ENCODE measurements around the gene TRIL. TPM values are rescaled to one million over a fixed set of nuclear protein-coding genes. Genes with fewer than 3 reads are reported as not detected.

The TRIL gene
- total and polyA plus RNA-seq, 2 of the 4 experiments (the other 2 are of a cell fraction): under 0.01 to 0.09 TPM

- Histone ChIP-seq H3K27ac (ENCODE audit: insufficient read depth, low read length) (no peak overlapping the region), H4K8ac (ENCODE audit: low read depth in 2 of 2, low read length in 2 of 2) (no peak overlapping the region), H3K9me3 (ENCODE audit: control insufficient read depth, insufficient read depth, low read length) (peaks cover 7% of the 10 kb centered on the region; the same call in 1 of the 2 replicates), H3K56ac (ENCODE audit: extremely low read depth, insufficient read depth, low read length) (no peak overlapping the region), H3K4me1 (ENCODE audit: control insufficient read depth, insufficient read depth, low read length) (peaks cover 11% of the 10 kb centered on the region), H3K27me3 (ENCODE audit: control insufficient read depth, insufficient read depth, low read length) (peaks cover 50% of the 10 kb centered on the region), H3K14ac (replicated peaks; ENCODE audit: low read depth, low read length) (no peak overlapping the region), H3K9me1 (ENCODE audit: insufficient read depth, low read length) (no peaks in the 10 kb centered on the region), H2AK9ac (replicated peaks; ENCODE audit: low read depth, low read length, poor library complexity) (no peak overlapping the region), H3K4me3 (ENCODE audit: insufficient read depth, low read depth, low read length) (no peak overlapping the region), H3K79me1 (ENCODE audit: low read depth in 1 of 2, low read length in 2 of 2) (no peaks in the 10 kb centered on the region), H2AK5ac (ENCODE audit: low read depth, low read length) (no peak overlapping the region), H2BK15ac (ENCODE audit: low read depth, low read length) (no peak overlapping the region), H3K4me2 (ENCODE audit: low read depth, low read length) (no peak overlapping the region), H2AFZ (replicated peaks; ENCODE audit: low read length, poor library complexity) (no peak overlapping the region), H4K5ac (ENCODE audit: low read depth, low read length) (no peak overlapping the region), H3K23ac (ENCODE audit: low read depth, low read length) (no peak overlapping the region), H2BK20ac (ENCODE audit: low read depth, low read length) (no peak overlapping the region), H4K91ac (ENCODE audit: insufficient read depth, low read depth, low read length) (no peak overlapping the region), H3K36me3 (ENCODE audit: control insufficient read depth, insufficient read depth, low read length) (no peaks in the 10 kb centered on the region), H2BK120ac (ENCODE audit: low read depth, low read length) (no peak overlapping the region), H2BK5ac (ENCODE audit: low read depth, low read length, poor library complexity, severe bottlenecking) (no peak overlapping the region), H3K9ac (ENCODE audit: low read depth, low read length) (no peak overlapping the region), H4K20me1 (ENCODE audit: insufficient read depth, low read length) (no peaks in the 10 kb centered on the region), H3K18ac (ENCODE audit: low read depth, low read length) (no peak overlapping the region), H3K4ac (ENCODE audit: low read depth, low read length) (no peak overlapping the region)
- ATAC-seq (ENCODE audit: low read depth) (no peak), DNase-seq (no peak)
- dilution Hi-C loops (cut with HindIII; ENCODE audit: low sequenced_read_pairs, unreplicated experiment): no loop called here
- ChIA-PET POLR2A (ENCODE audit: unreplicated experiment) (no interaction called here), CTCF (no interaction called here)
- TF ChIP-seq BHLHE40 (IDR thresholded peaks at IDR 0.05; ENCODE audit: low read depth, low read length): no peak
- no peak for TF ChIP-seq RFX5 (IDR thresholded peaks at IDR 0.05; ENCODE audit: low read depth, low read length)
- TF ChIP-seq CTCF (conservative IDR thresholded peaks at IDR 0.05; ENCODE audit: low read depth, low read length): no peak
- no peak for TF ChIP-seq MAFK (IDR thresholded peaks at IDR 0.05; ENCODE audit: low read depth, low read length)
- TF ChIP-seq CEBPB (IDR thresholded peaks at IDR 0.05; ENCODE audit: low read depth, low read length): no peak
- BruUV-seq (replicated peaks): no TSS peak
- in situ Hi-C loops (cut with MboI; ENCODE audit: low sequenced_read_pairs): no loop called here
- intact Hi-C loops (cut with micrococcal nuclease): no loop called here
Measured at GRCh38 chr7:28954471-28954870, 3.7 kb downstream of the TRIL start.
